ENCODE results near the gene GRP.

Gene GRP

DNA sequence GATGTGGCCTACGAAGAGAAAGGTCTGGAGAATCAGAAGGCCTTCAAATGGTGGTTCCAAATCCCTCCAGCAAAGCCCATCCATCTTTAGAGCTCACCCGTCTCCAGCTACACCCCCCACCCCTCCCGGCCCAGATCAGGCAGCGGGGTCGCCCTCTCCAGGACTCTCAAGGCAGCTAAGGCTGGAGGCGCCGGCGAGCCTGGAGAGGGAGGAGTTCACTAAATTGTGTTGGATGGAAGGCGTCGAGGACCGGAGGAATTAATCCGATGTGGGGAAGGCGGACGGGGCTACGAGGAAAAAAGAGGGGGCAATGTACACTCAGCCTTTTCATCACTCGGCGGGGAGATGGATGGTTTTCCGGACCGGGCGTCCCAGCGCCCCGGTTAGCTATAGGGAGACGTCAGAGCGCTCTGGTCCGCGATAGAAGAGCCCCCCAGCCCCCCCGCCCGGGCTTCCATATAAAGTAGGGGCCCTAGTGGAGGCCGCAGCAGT, at the start of gene GRP:
TSS of gene GRP (plus strand) at position 487 of the 492 bp plus-strand sequence. CDS start 108 bp downstream, outside the sequence.
- DNase-seq: peak; percentile 70

DNA sequence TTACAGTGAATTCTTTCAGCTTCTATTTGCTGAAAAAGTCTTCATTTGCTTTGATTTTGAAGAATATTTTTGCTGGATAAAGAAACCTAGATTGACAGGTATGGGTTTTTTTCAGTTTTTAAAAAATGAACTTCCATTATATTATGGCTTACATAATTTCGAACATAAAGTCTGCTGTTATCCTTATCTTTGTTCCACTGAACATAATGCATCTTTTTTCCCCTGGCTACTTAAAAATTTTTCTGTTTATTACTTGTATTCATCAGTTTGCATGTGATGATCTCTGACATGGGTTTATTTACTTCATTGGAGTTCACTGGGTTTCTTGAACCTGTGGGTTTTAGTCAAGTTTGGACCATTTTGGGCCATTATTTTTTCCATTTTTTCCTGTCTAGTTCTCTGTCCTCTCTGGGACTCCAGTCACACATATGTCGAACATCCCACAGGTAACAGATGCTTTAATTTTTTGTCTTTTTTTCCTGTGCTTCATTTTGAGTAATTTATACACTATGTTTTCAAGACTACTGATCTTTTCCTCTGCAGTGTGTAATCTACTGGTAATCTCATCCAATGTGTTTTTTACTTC, 47.2 kb upstream of the GRP start:
- no peak for DNase-seq

DNA sequence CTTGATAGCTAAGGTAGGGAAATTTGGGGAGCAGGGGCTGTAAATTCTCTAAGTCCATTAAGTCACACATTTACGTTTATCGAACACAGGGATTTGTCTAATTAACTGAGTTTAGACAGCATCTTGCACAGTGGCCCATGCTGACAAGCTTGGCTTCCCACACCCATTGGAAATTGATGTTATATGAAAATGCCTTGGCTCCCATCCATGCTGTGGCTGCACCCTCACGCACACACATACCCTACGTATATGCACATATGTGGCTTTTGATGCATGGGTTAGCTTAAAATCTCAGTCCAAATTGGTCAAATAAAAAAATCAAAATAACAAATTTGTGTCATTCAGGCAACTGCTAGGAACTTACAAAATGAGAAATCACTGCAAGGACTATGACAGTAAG, 42.5 kb upstream of the GRP start:
- DNase-seq: no peak

DNA sequence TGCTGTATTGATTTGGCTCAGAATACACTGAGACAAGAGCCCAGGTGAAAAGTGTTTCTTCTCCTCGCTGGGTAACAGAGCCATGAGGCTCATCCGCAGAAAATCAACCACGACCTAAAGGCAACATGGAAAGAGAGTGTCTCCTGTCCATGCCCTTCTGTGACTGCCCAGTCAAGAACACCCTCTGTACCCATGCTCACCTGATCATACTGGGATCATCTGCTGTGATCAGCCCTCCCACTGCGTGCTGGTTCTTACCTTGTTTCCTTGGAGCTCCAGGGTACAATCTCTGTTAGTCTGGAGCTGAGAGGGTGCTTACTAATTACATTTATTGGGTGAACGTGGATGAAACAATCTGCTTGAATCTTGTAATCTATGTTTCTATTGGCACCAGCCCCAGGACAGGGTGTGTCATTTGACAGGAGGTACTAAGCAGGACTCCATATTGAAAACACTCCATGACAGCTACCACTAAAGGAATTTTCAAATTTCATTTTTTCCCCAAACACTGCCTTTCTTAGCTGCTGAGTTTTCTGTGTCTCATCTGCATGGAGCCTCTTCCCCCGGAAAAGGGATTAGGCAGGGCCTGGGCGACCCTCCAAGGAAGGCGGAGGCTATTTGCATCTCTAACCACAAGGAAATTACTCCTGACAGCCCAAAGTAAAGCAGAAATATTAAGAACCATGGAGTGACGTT, 39.7 kb upstream of the GRP start:
- no peak for DNase-seq

DNA sequence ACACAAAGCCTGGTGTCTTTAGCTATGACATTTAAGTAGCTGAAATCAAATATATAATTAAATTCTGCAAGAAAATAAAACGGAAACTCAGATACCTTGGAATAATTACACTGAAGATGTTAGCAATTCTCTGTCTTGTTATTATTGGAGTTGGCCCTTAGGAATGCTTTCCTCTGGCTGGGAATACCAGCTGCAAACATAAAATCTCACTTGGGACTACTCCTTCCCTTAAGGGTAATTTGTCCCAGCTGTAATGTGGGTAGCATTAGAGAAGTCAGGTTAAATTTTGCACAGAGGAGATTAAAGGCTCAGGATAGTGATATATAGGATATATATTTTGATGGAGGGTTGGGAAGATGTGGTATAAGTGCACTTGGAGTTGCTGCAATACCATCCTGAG, 37.3 kb upstream of the GRP start:
- no peak for DNase-seq

DNA sequence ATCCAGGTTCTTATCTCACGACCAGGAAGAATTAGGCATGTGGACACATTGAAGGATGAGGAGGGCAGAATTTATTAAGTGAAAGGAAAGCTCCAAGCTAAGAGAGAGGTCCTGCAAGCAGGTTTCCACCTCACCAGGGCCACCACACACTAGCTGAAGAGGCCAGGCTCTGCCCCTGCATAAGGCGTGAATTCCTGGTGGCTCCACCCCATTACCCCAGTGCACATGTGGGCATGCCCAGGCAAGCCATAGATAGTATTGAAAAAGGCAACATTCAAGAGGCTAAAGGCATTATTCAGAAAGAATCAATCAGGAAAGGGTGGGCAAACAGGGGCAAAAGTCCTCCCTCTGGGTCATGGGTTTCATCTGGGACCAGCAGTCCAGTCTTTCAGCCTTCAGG, 30.9 kb upstream of the GRP start:
- DNase-seq: no peak

DNA sequence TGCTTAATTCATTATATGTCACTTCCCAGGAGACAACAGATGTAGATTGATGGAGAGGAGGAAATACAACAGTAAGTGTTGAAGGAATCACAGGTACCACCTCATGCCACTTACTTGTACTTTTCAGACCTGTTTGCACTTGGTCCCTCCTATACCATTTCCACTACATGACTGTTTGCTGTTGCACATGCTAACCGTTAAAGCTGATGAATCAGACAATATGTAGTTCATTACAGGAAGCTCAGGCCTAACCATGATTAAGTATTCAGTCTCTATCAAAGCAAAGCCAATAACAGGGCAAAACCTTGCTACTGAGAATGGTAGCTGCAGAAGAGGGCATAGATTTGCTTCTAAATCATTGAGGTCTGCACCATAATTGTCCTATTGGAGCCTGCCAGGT, 30.2 kb upstream of the GRP start:
- DNase-seq: no peak

DNA sequence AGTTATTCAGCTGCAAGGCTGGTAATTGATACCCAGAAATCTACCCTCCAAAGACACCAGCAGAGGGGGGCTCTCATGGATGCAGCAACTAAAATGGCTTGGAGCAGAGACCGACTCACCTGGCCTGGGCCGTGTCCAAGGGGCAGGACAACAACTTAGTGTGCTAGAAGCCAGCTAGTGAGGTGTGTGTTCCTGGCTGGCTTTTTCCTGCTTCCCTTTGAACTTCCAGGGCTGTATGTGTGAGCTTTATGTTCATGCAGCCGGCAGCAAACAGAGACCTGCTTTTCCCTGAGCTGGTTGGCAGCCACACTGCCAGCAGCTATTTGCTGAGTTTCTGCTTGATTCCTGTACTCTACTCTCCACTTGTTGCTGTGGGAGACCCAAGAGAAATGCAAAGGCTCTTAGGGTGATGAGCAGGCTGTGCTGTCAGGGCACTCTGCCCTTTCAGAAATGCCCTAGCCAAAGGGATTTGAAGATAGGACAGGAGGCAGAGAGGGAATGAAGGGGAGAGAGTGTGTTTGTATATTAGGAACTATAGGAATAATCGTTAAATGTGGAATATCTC, 23.7 kb upstream of the GRP start:
- peak; percentile 71 for DNase-seq

DNA sequence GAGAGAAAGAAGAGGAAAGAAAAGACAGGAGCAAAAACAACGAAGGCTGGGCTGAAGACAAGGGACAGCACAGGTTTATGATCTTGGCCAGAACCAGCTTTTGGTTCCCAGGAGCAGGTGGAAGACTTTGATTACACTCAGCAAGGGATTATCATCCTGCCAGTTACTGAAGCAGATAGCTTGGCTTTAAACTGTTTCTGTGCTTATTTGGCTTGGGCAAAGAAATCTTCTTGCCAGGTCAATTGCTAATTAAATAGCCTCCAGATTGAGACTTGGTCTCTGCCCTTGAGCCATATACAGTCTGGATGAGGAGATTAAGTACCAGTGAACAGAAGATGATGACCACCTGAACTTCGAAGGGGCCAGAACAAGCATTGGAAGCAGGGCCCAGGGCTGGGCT, 22.3 kb upstream of the GRP start:
- no peak for DNase-seq

DNA sequence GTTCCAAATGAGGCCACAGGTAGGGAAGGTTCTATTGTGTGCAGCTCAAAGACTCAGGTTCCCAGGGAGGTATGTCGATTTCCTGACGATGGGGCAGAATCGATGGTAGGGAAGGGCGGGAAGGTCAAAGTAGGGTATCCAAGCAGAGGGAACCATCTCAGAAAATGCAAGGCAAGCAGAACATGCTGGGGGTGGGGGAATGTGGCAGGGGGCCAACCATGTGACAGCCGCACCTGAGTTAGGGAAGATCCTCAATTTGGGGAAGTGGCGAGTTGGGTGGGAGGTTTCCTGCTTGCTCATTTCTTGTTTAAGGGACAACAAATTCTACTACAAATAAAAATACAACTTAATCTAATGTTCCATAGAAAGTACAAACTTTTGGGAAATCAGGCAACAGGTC, 21.7 kb upstream of the GRP start:
- DNase-seq: no peak

DNA sequence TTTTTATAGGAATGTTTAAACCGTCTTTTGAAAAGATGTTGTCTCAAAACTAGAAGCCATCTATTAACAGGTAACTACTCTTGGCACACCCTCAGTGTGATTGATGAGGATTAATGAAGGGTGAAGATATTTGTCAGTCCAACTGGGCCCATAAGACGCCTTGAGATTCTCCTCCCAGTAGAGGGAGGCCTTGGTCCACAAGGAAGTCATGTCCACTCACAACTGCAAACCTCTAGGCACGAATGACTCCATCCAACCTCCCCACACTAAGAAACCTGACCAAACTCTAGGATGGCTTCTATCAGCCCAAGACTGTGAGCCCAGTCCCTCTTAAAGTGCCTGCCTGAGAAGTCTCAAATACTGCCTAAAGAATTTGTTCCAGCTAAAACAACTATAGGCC, 19.2 kb upstream of the GRP start:
- DNase-seq: no peak

DNA sequence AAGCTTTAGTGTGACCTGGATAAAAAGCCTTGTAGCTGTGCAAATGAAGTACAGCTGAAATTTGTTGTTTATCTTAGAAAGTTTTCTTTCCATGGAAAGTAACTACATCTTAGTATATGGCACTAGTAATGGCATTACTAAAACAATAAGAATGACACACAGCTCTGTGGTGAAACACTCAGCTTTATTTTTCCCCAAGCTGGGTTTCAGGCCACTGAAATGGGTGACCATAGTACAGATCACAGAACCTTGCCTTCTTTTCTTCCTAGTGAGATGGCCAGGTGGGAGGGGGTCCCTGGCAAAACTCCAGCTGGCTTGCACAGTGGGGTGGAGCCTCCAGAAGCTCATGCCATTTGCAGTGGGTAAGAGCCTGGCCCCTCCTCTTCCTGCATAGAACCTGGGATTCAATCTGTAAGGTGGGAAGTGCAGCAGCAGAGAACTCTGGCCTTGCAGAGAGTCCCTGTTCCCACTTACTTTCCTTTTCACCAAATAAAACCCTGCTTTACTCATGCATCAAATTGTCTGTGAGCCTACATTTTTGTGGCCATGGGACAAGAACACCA, 17.6 kb upstream of the GRP start:
- DNase-seq: peak; percentile 43

DNA sequence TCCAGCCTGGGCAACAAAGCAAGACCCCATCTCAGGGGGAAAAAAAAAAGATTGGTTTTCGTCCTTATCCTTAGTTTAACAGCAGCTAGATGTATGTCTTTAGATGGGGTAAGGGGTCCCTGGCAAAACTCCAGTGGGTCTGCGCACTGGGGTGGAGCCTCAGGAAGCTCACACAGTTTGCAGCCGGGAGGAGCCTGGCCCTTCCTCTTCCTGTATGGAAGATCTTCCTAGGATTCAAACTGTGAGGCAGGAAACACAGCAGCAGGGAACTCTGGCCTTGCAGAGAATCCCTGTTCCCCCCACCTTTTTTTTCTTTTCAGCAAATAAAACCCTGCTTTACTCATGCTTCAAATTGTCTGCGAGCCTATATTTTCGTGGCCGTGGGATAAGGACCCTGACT, 12.5 kb upstream of the GRP start:
- no peak for DNase-seq

DNA sequence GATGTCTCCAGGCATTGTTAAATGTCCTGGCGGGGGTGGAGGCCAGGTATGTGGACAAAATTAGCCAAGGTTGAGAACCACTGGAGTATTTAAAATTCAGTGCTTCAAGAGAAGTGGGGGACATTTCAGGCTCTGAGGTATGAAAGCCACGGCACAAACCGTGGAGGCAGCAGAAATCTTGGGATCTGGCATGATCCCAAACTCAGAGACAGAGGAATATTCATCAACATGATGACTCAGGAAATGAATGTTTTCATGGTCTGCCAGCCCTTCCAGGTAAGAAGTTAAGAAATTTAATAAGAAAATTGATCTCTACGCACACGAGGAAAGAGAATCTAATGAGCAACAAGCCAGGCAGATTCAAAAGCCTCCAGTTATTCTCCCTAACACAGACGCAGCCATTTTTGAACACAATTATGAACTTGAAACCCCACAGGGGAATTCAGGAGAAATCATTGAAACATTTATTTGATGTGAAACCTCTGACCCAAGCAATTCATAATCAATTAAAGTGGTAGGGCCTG, 11.3 kb upstream of the GRP start:
- no peak for DNase-seq

DNA sequence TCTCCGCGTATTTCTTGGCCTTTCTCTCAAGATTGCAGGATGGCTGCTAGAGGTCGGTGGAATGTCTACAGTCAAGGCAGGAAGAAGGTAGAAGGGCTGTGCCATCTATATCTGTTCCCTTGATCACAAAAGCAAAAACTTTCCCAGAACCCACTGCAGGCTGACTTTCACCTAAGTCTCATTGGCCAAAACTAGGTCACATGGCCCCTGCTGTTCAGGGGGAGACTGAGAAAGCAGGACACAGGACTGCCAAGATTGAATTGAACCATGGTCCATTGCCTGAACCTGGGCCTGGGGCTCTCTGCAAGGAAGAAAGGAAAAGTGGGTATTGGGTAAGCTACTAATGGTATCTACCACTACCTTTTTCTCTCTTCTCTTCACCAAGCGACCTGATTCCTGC, 9.7 kb upstream of the GRP start:
- no peak for DNase-seq

DNA sequence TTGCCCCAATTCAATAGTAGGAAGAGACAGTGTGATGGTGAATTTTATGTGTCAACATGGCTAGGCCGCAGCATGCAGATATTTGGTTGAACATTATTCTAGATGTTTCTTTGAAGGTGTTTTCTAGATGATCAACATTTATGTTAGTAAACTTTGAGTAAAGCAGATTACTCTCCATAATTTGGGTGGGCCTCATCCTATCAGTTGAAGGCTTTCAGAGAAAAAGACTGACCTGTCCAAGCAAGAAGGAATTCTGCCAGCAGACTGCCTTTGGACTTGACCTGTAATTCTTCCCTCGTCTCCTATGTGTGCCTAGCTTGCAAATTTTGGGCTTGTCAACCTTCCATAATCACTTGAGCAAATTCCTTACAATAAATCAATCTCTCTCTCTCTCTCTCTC, 8.3 kb upstream of the GRP start:
- DNase-seq: no peak

DNA sequence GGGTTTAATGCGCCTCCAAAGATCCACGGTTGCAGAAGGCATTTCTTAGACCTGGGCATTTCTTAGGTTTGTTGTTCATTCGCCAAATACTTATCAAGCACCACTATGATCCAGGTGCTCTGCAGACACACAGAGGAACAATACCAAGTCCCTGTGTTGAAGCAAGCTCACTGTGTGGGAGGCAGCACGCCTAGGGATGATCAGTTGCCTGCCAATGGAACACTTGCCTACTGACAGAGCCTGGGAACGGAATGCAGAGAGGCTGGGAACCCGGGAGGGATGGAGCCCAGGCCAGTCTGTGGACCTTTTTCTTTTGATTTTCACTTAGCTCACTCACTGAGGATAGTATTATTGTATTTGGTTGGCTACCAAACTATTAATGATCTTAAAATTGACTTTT, 1.9 kb upstream of the GRP start:
- peak; percentile 32 for DNase-seq

DNA sequence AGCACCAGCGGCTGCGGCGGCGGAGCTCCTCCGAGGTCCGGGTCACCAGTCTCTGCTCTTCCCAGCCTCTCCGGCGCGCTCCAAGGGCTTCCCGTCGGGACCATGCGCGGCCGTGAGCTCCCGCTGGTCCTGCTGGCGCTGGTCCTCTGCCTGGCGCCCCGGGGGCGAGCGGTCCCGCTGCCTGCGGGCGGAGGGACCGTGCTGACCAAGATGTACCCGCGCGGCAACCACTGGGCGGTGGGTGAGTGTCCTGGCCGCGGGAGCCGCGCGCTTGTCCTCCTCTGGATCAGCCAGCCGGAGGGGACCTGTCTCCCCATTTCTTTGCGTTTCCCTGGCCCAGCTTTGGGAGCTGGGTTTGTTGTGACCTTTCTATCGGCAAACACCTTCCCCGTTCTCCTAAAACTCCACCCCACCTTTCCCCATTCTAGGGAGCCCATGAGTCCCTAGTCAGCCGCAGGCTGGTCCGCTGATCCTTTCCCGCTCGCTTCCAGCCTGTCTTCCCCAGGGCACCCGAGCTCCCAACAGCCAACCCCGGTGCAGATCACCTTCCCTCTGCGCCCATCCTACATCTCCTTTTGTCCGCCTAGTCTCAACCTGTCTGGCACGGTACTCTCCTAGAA, 316 bp downstream of the GRP start:
- DNase-seq: peak; percentile 80

DNA sequence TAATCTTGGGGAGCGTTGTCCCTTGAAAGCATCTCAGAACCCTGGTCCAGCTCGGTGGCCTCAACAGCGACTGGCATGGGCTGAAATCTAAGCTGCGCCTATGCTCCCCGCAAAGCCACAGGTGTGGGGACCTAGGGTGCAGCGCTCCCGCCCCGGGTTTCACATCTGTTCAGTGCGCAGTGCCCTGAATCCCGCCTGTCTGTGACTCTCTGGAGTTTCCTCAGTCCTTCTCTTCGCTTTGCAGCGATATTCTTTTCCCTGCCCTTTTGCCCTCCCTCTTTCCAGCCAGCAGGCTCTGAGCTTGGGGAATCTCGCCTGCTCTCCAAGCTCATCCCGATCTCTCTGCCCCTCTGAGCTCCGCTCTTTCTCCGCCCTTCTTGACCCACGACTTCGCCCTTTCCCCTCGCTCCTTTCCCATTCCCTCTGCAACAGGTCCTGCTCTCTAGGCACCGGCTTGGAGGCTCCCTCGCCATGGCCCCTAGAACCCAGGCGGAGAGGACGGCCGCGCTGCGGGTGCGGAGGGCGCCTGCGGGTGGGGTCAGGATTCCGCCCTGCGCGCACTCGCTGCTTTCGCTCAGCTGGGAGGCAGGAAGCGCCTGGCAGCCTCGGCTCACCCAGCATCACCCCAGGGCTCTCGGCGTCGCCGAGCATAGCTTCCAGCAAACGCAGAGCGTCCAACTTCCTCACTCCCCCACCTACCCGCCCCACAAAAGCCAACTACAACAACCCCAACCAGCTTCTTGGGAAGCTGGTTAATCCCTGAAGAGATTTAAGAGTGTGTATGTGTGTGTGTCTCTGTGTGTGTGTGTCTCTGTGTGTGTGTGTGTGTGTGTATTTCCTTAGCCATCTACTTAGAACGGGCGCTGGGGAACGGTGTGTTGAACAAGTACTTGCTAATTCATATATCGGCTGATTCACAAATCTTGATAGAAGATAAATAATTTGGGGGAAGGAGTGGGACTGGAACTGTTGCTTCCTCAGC, 1.1 kb downstream of the GRP start:
- peak; percentile 76 for DNase-seq

DNA sequence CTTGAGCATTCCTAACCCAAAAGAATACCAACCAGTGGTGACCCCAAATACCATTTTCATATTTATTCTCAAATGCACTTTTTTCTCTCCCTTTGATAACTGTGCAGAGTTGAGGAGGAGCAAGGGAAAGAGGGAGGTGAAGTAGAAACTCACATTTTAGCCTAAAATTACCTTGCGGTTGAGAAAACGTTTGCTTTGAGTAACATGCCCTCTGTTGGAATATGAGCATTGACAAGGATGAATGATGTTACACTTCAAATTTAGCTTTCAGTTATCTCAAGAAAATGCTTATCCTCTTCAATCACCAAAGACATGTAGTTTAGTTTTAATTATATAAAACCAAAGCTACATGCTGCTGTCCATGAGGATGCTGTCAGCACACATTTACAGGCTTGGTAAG, 2.4 kb downstream of the GRP start:
- no peak for DNase-seq

DNA sequence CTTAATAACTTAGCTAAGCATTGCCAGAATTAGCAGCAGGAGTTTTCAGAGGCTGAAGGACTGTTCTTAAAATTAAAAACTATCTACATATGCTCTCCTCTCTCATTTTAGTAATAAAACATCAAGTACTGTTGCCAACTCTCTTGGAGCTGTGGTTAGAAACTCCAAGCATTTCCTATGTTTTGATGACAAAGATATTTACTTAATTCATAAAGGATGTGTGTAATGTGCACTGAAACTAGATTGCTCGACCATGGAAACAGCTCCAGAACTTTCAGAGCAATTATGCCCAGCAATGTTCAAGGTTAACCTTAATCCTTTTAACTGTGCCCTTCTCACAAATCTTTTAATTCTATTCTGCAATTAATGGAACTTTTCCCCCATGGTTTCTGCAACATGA, 8.4 kb downstream of the GRP start:
- no peak for DNase-seq

DNA sequence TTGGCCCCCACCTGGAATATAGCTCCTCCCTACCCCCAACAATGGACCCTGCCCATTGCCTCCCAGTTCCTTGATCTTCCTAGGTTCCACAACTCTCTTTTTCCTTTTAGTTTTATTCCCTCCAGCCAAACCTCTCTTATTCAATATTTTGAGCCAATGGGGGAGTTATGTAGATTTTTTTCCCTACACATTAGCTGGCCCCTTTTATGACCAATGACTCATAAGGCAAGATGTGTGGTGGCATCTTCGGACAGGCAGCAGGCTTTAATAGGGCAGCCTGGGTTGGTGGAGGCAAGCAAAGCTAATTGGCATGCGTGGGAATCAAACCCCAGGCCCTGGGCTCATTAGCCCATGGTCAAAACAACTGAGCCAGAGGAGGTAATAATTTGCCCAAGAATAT, 9.2 kb downstream of the GRP start:
- no peak for DNase-seq

Measured in NCI-H146 (cell line).